ENCODE results near the gene DMD.
"Not testable (repeated sequence)": the region's sequence is repeated elsewhere in the genome, so short reads cannot be mapped to it uniquely, and the experiment has no call there.

The DMD gene

DNA sequence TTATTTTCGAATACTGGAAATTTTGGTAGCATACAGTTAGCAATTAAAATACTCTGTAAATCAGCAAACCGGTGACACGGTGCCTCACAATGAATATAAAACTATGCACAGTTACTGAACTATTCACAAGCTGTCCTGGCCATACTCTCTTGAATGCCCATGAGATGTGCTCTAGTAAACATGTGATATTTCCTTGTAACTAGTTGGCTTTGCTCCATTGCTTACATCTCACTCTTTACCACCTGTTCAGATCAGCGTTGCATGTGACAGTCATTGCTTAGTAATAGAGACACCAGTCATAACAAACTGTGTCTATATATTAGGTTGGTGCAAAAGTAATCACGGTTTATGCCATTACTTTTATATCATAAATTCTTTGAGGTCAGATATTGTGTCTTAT is 1241.6 kb downstream of the DMD start:
- DNase-seq: no peak

DNA sequence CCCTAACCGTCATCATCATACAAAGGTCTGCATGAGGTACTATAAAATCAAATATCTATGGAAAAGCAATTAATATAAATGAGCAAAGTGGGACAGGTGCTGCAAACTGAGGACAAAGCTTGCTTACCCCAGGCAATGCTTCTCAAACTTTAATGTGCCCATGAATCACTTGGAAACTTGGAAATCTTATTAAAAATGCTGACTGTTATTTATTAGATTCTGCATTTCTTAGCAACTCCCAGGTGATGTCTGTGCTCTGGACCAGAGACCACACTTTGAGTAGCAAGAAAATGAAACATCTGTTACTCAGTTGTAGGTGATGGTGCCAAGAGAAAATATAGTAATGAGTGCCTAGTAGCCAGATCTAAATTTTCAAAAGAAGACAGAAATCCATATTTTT is 1249.1 kb downstream of the DMD start:
- DNase-seq: no peak

DNA sequence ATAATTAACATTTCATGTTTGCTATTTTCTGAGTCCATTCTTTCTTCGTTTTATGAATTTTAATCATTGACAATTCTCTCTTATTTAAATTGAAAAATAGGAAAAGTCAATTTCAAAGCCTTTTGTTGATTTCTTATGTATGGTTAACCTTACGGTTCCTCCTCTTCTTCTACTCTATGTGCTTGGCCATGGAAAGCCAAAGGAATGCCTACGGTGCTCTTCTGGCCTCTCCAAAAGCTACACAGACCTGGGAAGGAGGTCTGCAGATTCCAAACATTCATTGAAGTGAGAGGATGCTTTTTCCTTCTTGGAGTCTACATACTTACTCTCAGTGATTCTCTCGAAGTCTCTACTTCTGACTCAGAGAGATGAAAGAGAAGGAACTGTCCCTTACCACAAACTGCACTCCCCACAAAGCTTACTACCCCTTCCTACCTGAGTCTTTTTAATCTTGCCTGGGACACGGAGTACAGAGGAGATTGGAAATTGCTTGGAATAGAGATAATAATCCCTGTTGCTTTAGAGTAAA is 1276.4 kb downstream of the DMD start:
- no peak for DNase-seq

DNA sequence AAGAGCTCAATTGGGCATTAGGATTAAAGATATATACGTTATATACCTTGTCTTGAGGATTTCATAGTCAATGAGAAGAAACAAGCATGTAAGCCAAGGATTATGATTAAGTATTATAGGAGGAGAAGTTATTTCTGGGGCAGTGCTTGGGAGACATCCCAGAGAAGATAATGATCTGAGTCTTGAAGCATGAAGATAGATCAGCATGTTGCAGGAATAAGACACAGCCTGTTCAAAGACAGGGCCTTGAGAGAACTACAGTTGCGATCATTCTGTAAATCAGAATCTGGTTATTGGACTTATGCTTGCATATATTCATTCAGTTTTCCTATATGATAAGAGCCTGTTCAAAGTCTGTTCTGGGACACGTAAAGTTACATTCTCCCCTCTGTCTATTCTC is 1277.3 kb downstream of the DMD start:
- DNase-seq: no peak

- no peak for DNase-seq
Measured at GRCh38 chrX:31932769-31933168, 1278.6 kb downstream of the DMD start.

- DNase-seq: not testable (repeated sequence)
Measured at GRCh38 chrX:31932320-31932719, 1279.0 kb downstream of the DMD start.

- DNase-seq: no peak
Measured at GRCh38 chrX:31931225-31931624, 1280.1 kb downstream of the DMD start.

GRCh38 chrX:31929366-31929765 is 1282.0 kb downstream of the DMD start:
- no peak for DNase-seq

- no peak for DNase-seq
Measured at GRCh38 chrX:31921236-31921635, 1290.1 kb downstream of the DMD start.

DNA sequence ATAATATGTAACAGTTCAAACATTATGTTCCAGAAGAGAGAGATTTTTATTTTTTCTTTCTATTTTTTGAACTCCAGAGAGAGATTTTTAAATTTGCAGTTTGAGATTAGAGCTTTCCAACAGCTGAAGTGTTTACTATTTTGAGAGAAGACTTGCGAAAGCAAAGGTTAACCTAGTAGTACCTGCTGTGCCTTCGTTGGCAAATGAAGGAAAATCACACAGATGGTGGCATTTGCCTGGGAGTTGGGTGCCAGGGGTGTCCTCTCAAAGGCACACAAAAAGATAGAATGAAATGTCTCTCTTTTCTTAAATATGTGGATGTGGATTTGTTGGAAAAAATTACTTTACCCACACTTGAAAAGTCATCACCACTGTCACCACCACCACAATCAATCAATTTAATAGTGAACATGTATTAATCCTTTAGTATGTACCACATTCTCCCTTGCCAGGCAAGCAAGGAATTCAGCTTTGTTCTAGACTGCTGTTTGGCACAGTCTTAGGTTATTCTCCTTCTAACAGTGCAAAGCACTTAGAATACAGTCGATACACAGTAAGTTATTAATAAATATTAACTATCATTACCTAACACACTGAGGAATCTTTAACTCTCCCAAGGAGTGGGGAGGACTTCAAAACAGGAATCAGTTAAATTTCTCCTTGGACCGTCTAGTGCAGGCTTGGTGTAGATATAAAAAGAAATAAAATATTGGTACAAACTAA is 1301.3 kb downstream of the DMD start:
- no peak for DNase-seq

DNA sequence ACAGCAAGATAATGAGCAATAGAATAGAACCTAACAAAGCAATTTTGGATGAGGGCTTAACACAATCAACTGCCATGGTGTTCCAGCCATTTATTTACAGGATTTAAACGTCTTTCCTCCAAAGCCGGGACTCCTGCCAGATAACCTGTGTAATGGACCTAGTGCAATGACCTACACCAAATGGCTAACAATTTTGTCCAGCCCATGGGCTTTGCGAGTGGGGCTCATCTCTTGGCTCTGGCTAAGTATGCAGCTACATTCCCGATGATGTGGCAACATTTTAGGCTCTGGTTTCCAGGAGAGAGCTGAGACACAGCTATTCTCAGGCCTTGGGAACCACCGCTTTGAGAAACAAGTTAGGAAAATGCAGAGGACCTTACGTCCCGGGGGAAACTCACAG is 1317.2 kb downstream of the DMD start:
- no peak for DNase-seq

- no peak for DNase-seq
Measured at GRCh38 chrX:31893525-31893924, 1317.8 kb downstream of the DMD start.

DNA sequence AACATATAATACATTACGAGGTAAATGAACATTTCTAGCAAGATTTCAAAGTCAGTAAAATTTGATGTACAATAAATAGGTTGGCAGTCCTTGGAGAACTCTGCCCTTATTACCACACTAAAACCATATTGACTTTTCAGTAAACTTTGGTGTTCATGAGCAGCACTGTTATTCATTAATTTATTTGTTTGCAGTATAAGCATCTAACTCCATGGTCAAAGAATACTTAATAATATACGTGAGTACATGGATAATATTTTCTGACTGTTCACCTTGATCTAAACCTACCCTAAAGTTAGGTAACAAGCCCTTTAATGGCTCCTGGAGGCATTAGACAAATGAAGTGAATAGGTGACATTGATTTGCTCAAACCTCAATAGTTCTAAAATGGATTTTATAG is 1322.3 kb downstream of the DMD start:
- DNase-seq: no peak

DNA sequence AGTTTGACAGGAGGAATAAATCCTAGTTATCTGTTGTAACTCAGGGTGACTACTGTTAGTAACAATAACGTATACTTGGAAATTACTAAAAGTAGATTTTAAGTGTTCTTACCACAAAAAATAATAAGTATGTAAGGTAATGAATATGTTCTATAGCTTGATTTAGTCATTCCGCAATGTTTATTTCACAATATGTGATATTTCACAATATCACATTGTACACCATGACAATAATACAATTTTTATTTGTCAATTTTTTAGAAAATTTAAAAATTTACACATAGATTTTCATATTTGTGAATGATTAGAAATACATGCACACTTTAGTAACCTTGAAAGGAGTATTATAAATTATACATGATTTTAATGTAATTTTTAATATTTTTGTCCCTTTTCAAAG is 1326.8 kb downstream of the DMD start:
- DNase-seq: no peak

DNA sequence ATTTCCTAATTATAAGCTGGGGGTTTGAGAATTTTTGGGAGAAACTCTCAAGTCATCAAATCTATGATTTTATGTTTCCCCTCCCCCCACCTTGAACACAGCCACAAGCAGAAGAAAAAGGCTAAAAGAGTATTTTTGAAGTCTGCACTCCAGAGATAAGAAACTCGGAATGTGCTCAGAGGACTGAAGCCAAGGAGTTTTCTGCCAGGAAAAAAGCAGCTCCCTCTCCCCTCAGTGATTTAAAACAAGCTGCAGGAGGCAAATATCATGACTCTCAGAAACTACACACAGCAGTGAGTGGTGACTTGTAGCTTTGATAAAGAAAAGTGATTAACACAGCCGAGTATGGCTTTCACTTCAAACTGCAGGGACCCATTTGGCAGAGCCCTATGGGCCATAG is 1339.3 kb downstream of the DMD start:
- no peak for DNase-seq

DNA sequence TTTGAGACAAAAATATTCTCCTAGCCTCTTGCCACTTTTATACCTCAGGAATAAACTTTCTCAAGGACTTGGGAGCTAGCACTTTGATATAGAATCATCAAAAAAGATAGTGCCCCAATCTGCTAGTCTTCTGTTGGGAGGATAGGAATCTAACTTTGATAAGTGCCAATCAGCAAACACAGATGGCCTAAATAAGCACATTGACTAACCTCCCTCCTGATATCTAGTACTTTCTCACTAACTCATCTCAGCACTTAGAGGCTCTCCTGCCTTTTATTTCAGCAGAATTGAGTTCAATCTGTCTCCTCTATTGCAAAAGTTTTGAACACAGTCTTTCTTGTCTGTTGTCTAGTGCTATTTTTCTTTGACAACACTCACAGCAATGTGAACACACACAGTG is 1341.1 kb downstream of the DMD start:
- no peak for DNase-seq

DNA sequence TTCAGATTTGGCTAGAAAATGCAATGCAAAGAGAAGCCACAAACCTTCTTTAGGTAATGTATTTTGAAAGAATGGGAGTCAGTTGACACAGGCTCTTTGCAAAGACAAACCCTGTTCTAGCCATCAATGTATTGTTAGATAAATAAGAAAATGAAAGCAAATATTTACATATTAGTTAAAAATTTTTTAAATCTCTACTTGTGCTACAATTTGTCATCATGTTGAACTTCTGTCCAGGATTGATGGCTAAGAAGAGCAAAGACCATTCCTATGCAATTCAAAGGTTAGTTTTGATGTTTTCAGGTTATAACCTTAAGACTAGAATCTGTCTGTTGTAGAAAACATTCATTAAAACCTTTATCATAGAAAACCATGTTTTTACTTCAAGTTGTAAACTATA is 1350.7 kb downstream of the DMD start:
- DNase-seq: no peak

DNA sequence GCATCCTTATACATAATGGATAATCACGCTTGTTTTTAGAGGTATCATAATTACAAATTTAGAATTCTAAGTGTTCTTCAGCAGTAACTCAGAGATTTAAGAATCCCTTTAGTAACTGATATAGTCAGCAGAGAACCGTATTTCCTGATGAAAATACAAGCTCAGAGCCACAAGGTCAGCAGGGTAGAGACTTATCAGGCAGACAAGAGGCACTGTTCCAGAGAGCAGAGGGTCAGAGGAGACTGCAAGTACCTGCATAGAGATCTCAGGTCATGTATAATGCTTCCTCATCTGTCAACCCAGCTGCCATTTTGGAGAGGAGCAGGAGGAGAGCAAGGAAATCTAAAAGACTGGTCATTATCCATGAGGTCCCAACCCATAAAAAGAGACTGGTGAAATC is 1352.4 kb downstream of the DMD start:
- DNase-seq: no peak

- DNase-seq: no peak
Measured at GRCh38 chrX:31854716-31855115, 1356.6 kb downstream of the DMD start.

- no peak for DNase-seq
Measured at GRCh38 chrX:31851761-31852160, 1359.6 kb downstream of the DMD start.

- no peak for DNase-seq
Measured at GRCh38 chrX:31847773-31848172, 1363.6 kb downstream of the DMD start.

GRCh38 chrX:31845003-31845402 is 1366.3 kb downstream of the DMD start:
- no peak for DNase-seq

GRCh38 chrX:31838617-31839016 is 1372.7 kb downstream of the DMD start:
- DNase-seq: no peak

DNA sequence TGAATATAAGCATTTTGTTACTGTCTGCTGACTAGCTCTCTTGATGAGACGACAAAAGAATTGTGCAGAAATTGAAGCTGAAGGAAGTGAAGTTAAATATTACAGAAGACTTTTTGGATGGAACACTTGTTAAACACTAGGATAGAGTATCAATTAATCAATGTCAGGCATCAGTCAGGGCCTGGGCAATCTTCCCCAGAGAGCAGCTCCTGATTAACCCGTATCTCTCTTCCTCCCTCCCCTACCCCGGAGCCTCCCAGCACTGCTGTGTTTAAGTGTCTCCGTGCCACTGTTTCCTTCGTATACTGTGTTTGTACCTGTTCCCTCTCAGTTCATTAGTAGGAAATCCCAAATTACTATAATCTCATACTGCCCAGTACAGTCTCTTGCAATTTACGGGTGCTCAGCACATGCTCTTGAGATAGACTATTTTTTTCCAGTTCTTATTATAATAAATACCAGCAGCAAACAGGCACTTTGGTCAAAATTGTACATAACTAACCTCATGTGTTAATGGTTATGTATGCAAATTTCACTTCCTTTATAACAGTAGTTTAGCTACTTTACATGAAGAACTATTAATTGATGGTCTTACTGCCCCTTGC is 1373.8 kb downstream of the DMD start:
- DNase-seq: no peak

- no peak for DNase-seq
Measured at GRCh38 chrX:31836479-31836878, 1374.9 kb downstream of the DMD start.

All from GF-D8 (cell line).